ENCODE data around the gene SSUH2. TPM values are rescaled to one million over a fixed set of nuclear protein-coding genes. Genes with fewer than 3 reads are reported as not detected.

The SSUH2 gene
- total and polyA plus RNA-seq, 2 of the 13 experiments (the other 11 are each of a cell fraction or from before 2014, with no cell fraction given): 38.1 to 136 TPM

DNA sequence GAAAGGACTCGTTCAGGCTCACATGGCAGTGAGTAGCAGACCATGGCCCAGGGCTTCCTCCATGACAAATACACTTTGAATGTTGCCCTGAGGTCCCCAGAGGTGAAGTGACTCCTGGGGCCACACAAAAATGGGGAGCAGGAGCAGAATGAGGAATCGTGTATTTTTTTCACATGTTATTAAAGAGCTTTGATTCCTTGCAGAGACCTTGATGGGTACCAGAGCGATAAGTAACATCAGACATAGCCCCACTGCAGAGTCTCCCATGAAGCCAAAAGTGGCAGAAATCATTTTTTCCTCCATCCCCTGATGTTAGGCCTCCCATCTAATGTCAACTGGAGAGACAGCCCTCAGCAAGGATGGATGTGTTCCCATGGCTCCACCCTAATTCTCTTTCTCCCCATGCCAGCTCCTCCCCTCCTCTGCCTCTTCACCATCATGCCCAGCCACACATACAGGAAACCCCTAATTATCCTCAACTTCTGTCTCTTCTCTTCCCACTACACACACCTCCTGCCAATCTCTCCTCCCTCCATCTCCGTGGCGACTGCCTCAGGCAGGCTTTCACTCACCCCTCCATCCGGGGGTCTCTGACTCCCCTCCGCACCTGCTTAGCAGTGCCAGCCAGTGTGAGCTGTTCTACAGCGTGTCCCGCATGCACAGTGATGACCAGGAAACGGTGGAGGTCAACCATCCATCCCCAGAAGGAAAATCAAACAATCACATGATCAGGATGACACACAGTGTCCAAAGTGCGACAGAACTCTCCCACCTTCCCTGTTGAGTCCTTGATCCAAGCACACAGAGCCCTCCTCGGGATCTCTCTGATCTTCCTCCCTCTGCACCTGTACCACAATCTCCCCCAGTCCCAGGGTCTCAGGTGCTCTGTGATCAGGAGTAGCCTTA is 7.1 kb upstream of the SSUH2 start (continued):
- peak; percentile 77 for TF ChIP-seq TAF1 (CRISPR knock-in tag; IDR thresholded peaks at IDR 0.05)
- TF ChIP-seq, protein P1, sequence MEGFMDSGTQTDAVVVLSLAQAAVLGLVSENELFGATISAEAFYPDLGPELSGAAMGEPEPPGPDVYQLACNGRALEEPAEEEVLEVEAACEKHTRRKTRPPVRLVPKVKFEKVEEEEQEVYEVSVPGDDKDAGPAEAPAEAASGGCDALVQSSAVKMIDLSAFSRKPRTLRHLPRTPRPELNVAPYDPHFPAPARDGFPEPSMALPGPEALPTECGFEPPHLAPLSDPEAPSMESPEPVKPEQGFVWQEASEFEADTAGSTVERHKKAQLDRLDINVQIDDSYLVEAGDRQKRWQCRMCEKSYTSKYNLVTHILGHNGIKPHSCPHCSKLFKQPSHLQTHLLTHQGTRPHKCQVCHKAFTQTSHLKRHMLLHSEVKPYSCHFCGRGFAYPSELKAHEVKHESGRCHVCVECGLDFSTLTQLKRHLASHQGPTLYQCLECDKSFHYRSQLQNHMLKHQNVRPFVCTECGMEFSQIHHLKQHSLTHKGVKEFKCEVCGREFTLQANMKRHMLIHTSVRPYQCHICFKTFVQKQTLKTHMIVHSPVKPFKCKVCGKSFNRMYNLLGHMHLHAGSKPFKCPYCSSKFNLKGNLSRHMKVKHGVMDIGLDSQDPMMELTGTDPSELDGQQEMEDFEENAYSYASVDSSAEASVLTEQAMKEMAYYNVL (CRISPR knock-in tag; IDR thresholded peaks at IDR 0.05; ENCODE audit: borderline replicate concordance): peak; percentile 74; the same call in 1 of the 2 replicates
- TF ChIP-seq NR2F2 (IDR thresholded peaks at IDR 0.05; ENCODE audit: borderline replicate concordance, low read depth): peak; percentile 49; the same call in 1 of the 2 replicates
- TF ChIP-seq, protein P2, sequence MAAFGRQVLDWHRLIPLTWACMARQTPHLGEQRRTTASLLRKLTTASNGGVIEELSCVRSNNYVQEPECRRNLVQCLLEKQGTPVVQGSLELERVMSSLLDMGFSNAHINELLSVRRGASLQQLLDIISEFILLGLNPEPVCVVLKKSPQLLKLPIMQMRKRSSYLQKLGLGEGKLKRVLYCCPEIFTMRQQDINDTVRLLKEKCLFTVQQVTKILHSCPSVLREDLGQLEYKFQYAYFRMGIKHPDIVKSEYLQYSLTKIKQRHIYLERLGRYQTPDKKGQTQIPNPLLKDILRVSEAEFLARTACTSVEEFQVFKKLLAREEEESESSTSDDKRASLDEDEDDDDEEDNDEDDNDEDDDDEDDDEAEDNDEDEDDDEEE (CRISPR knock-in tag; IDR thresholded peaks at IDR 0.05): 0 out of 2 replicates have a peak, but pooled peaks have one; percentile 32
- peak; percentile 71 for TF ChIP-seq THAP11 (CRISPR knock-in tag; IDR thresholded peaks at IDR 0.05)
- TF ChIP-seq ZNF562 (CRISPR knock-in tag; IDR thresholded peaks at IDR 0.05; ENCODE audit: borderline replicate concordance): no peak
- TF ChIP-seq PCBP2 (optimal IDR thresholded peaks at IDR 0.05; ENCODE audit: low read depth, low read length, poor library complexity, severe bottlenecking): no peak
- no peak for TF ChIP-seq ZNF766 (CRISPR knock-in tag; IDR thresholded peaks at IDR 0.05; ENCODE audit: borderline replicate concordance)
- no peak; the same call in 1 of the 2 replicates for TF ChIP-seq FOXC1 (CRISPR knock-in tag; IDR thresholded peaks at IDR 0.05; ENCODE audit: borderline replicate concordance)
- no peak for TF ChIP-seq ARHGAP35 (CRISPR knock-in tag; IDR thresholded peaks at IDR 0.05; ENCODE audit: borderline replicate concordance)
- no peak for TF ChIP-seq HNRNPL (IDR thresholded peaks at IDR 0.05; ENCODE audit: low read depth, low read length)
- TF ChIP-seq KAT7 (CRISPR knock-in tag; IDR thresholded peaks at IDR 0.05; ENCODE audit: borderline replicate concordance): peak; percentile 59; the same call in 1 of the 2 replicates
- no peak for TF ChIP-seq HNRNPK (IDR thresholded peaks at IDR 0.05; ENCODE audit: low read depth, low read length, poor library complexity, severe bottlenecking)
- TF ChIP-seq, protein P3, sequence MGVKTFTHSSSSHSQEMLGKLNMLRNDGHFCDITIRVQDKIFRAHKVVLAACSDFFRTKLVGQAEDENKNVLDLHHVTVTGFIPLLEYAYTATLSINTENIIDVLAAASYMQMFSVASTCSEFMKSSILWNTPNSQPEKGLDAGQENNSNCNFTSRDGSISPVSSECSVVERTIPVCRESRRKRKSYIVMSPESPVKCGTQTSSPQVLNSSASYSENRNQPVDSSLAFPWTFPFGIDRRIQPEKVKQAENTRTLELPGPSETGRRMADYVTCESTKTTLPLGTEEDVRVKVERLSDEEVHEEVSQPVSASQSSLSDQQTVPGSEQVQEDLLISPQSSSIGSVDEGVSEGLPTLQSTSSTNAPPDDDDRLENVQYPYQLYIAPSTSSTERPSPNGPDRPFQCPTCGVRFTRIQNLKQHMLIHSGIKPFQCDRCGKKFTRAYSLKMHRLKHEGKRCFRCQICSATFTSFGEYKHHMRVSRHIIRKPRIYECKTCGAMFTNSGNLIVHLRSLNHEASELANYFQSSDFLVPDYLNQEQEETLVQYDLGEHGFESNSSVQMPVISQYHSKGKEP (CRISPR knock-in tag; IDR thresholded peaks at IDR 0.05): 0 out of 2 replicates have a peak, but pooled peaks have one; percentile 55
- peak; percentile 77; the same call in 1 of the 2 replicates for TF ChIP-seq BRCA1 (CRISPR knock-in tag; IDR thresholded peaks at IDR 0.05)
- TF ChIP-seq ZNF329 (CRISPR knock-in tag; IDR thresholded peaks at IDR 0.05; ENCODE audit: low read depth): no peak
- peak; percentile 48; the same call in 1 of the 2 replicates for TF ChIP-seq MIER2 (CRISPR knock-in tag; IDR thresholded peaks at IDR 0.05)
- no peak; the same call in 1 of the 2 replicates for TF ChIP-seq ZNF773 (CRISPR knock-in tag; IDR thresholded peaks at IDR 0.05; ENCODE audit: borderline replicate concordance)
- TF ChIP-seq, protein P4, sequence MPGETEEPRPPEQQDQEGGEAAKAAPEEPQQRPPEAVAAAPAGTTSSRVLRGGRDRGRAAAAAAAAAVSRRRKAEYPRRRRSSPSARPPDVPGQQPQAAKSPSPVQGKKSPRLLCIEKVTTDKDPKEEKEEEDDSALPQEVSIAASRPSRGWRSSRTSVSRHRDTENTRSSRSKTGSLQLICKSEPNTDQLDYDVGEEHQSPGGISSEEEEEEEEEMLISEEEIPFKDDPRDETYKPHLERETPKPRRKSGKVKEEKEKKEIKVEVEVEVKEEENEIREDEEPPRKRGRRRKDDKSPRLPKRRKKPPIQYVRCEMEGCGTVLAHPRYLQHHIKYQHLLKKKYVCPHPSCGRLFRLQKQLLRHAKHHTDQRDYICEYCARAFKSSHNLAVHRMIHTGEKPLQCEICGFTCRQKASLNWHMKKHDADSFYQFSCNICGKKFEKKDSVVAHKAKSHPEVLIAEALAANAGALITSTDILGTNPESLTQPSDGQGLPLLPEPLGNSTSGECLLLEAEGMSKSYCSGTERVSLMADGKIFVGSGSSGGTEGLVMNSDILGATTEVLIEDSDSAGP (CRISPR knock-in tag; IDR thresholded peaks at IDR 0.05; ENCODE audit: borderline replicate concordance): peak; percentile 57

Data from HepG2 (cell line).